GM10266 (cell line): Measurements from ENCODE around the gene JAKMIP1.

Source experiments
- DNase-seq: peaks from one replicate; pipeline ENCODE4 v3.0.0; 2012; ENCODE audit errors: extremely low spot score
- TF ChIP-seq, protein P1 (sequence below): IDR thresholded peaks from 2 replicates; pipeline ENCODE4 v1.5.1; 2012; ENCODE audit warnings: mild to moderate bottlenecking, low read depth; ENCODE audit not compliant: control insufficient read depth, insufficient read depth; ENCODE audit errors: missing control alignments

JAKMIP1 gene

DNA sequence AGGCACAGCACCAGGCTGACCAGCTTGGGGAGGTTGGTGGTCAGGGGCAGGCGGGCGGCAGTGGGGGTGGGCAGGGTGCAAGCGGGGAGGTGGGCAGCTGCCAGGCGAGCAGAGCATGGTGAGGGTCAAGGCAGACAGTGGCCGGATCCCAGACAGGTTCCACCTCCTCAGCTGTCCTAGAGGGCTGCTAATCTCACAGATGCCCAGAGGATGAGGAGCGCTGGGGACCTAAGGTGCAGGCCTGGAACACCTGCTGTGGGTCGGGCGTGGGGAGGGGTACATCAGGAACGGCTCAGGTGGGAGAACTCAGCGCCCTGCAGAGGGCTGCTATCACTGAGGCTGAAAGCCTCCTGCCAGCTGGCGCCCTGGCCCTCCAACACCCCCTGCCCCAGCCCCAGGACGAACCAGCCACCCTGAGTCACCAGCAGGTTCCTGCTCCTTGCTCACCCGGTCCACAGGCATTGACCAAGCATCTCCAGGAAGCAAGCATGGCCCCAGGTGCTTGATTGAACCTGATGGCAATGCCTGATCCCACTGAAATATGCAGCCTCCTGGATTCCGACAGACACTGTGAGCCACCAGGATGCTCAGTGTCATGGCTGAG, 153.7 kb downstream of the JAKMIP1 start:
- DNase-seq = no peak
- TF ChIP-seq, protein P1, sequence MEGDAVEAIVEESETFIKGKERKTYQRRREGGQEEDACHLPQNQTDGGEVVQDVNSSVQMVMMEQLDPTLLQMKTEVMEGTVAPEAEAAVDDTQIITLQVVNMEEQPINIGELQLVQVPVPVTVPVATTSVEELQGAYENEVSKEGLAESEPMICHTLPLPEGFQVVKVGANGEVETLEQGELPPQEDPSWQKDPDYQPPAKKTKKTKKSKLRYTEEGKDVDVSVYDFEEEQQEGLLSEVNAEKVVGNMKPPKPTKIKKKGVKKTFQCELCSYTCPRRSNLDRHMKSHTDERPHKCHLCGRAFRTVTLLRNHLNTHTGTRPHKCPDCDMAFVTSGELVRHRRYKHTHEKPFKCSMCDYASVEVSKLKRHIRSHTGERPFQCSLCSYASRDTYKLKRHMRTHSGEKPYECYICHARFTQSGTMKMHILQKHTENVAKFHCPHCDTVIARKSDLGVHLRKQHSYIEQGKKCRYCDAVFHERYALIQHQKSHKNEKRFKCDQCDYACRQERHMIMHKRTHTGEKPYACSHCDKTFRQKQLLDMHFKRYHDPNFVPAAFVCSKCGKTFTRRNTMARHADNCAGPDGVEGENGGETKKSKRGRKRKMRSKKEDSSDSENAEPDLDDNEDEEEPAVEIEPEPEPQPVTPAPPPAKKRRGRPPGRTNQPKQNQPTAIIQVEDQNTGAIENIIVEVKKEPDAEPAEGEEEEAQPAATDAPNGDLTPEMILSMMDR = no peak

DNA sequence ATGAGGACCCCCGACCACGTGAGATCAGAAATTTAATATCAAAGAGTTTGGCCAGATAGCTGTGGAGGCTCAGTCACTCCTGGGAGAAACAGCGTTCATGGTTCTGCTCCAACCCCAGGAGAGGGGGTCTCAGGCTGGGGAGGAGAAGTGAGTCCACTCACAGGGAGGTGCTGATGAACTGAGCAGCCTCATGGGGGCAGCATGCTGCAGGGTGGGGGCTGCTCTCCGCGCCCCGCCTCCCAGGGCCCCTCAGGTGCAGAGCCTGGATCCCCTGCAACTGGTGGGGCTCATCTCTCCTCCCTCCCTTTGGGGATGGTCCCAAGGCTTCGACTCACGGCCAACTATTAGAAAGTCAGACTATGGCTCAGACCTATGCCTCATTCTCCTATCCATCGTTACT, 155.5 kb downstream of the JAKMIP1 start:
- no peak for DNase-seq

DNA sequence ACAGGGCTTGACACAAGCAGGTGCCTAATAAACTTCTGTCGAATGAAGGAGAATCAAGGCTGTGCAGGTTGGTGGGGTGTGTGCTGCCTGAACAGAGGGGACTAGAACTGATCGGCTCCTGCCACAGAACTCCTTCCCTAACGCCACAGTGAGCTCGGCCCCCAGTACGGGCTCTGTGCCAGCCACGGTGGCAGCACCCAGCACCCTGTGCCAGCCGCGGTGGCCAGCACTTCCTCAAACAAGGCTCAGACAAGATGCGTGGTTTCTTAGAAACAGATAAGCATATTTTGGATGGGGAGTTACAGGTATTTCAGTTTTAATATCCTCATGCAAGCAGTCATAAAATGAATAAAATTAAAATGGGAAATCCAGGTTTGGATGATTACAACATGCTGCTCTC, 156.1 kb downstream of the JAKMIP1 start:
- no peak for DNase-seq
- TF ChIP-seq, protein P1 = no peak

More for the DNA sequence above, 155.5 kb downstream of the JAKMIP1 start:
- TF ChIP-seq, protein P1 = no peak

- TF ChIP-seq, protein P1 = no peak
- DNase-seq = no peak
These were observed 156.5 kb downstream of the JAKMIP1 start for GRCh38 chr4:6043843-6044242.

GRCh38 chr4:6043188-6043587, 157.2 kb downstream of the JAKMIP1 start:
- no peak for DNase-seq
- TF ChIP-seq, protein P1 = no peak

DNA sequence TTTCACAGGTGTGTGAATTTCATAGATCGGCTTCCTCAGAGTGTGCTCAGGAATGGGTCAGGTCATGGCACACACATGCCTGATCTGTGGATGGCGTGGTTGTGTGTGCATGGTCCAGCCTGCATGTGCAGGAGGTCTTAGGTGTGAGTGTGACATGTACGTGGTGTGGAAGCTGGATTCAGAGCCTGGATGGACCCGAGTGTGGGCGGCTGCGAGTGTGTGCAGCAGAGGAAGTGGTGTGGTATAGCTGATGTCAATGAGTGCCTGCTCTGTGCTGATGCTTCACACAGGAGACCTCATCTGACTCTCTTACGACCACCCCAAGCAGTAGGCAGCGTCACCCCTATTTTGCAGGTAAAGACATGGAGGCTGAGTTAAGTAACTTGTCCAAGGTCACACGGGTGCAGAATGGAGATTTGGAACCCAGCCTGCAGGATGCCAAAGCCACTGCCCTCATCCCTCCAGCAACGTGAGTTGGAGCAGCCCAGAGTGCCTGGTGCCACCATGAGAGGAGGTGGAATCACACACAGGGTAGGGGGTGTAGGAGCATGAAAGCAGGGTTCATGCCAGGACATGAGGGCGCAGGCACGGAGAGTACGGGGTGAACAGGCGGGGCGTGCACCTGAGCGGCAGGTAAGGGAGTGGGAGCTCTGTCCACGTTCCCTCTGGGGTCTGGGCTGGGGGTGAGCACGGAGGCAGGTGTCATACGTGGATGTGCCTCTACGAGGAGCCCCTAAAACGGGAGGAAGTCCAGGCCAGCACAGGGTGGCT, 157.9 kb downstream of the JAKMIP1 start:
- TF ChIP-seq, protein P1 = no peak
- no peak for DNase-seq

DNA sequence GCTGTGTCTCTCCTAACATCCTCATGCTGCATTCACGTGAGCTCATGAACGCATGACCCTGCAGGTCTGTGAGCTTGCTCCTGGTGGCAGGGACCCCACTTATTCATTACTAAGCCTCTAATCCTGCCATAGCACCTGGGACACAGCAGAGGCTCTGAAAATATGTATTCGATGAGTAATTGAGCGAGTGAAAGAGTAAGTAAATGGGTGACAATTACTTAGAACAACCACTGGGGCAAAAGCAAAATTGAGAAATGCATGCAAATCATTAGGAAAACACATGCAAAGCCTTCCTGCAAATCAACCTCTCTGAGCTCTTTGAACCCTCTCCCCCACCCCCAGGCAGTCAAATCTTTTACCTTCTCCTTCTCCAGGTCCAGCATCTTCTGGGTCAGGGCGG, 158.5 kb downstream of the JAKMIP1 start:
- no peak for DNase-seq
- TF ChIP-seq, protein P1 = no peak
